ENCODE results near the gene FUT7. TPM values are rescaled to one million over a fixed set of nuclear protein-coding genes. Genes with fewer than 3 reads are reported as not detected.

The FUT7 gene
- total and polyA plus RNA-seq, 4 experiments from 2014 or later = 3.4 to 43.8 (median 13.6) TPM

DNA sequence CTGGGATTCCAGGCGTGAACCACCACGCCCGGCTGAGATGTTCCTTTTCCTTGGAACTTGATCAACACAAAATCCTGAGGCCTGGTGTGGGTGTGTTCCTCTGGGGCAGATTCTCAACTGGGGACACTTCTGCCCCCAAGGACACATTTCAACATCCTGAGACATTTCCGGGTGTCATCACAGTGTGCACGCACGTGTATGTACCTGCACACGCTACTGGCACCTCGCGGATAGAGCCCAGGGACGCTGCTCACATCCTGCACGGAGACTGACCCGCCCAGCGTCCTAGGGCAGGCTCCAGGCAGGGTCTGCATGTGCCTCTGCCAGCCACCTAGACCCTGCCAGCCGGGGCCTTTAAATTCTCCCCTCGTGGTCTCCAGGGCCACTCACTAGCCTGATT lies 30.5 kb upstream of the FUT7 start:
- H3K4me3 ChIP-seq (ENCODE audit: low read length in 2 of 2) = no peak overlapping the region
- H3K27me3 Mint-ChIP-seq = no peaks in the 10 kb centered on the region
- intact Hi-C loops (cut with micrococcal nuclease) = no loop called here
- no peaks in the 10 kb centered on the region for H3K27me3 ChIP-seq (ENCODE audit: insufficient read depth, low read length)
- H3K36me3 Mint-ChIP-seq = no peaks in the 10 kb centered on the region
- no peaks in the 10 kb centered on the region for H3K9me3 Mint-ChIP-seq
- H3K27ac Mint-ChIP-seq = no peak overlapping the region
- POLR2A ChIA-PET (ENCODE audit: partially characterized antibody) = no interaction called here
- CTCF ChIA-PET (ENCODE audit: partially characterized antibody) = interaction anchor here (1.7 kb wide), 1 partner anchor 33 kb away, joined by 12 read pairs; no protein-coding TSS in a partner anchor
- H3K4me1 Mint-ChIP-seq = peaks cover 0 to 3% (median 3%) of the 10 kb centered on the region in 4 donors
- no peak overlapping the region for H3K27ac ChIP-seq (ENCODE audit: low read depth, low read length)
- no peaks in the 10 kb centered on the region for H3K4me1 ChIP-seq (ENCODE audit: insufficient read depth, low read length)
- no peaks in the 10 kb centered on the region for H3K36me3 ChIP-seq (ENCODE audit: insufficient read depth, low read length)
- no peak for DNase-seq
- no peak overlapping the region for H3K4me3 Mint-ChIP-seq
- no peaks in the 10 kb centered on the region for H3K9me3 ChIP-seq (ENCODE audit: control insufficient read depth in 1 of 2, low read length in 2 of 2)

DNA sequence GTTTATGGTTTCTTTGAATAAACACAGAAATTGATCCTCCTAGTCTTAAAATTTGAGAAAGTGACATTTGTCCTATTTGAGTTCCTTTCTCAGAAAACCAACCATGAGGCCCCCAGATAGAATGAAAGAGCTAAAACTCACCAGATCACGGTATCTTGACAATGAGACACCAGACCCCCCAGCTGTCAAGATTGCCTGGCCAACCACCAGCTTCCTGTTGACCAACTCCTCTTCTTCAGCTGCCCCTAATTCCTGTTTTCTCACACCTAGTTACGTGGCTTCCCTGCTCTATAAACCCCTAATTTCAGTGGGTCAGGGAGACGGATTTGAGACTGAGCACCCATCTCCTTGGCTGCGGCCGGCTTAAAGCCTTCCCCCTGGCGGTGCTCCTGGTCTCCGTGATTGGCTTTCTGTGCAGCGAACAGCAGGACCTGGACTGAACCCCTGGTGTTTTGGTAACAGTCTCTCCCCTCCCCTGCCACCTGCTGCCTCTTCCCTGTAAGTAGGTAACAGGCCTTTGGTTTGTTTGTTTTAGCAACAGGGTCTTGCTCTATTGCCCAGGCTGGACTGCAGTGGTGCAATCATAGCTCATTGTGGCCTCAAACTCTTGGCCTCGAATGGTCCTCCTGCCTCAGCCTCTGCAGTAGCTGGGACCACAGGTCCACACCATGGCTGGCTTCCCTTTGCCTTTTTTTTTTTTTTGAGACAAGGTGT lies 26.8 kb upstream of the FUT7 start:
- Histone ChIP-seq H3K4me3 (ENCODE audit: low read length in 2 of 2) (no peak overlapping the region), H3K4me1 (ENCODE audit: insufficient read depth, low read length) (peaks cover 1% of the 10 kb centered on the region), H3K9me3 (ENCODE audit: control insufficient read depth in 1 of 2, low read length in 2 of 2) (no peaks in the 10 kb centered on the region), H3K36me3 (ENCODE audit: insufficient read depth, low read length) (no peaks in the 10 kb centered on the region), H3K27ac (ENCODE audit: low read depth, low read length) (no peak overlapping the region), H3K27me3 (ENCODE audit: insufficient read depth, low read length) (no peaks in the 10 kb centered on the region)
- intact Hi-C loops (cut with micrococcal nuclease) = no loop called here
- ChIA-PET CTCF (ENCODE audit: partially characterized antibody) (interaction anchor here (0.9 to 3.0 kb wide), 4 partner anchors 8 to 29 kb away, joined by 3 to 12 read pairs (median 10); no protein-coding TSS in a partner anchor), POLR2A (ENCODE audit: partially characterized antibody) (no interaction called here)
- no peaks in the 10 kb centered on the region for H3K4me1 Mint-ChIP-seq
- no peak overlapping the region for H3K4me3 Mint-ChIP-seq
- no peaks in the 10 kb centered on the region for H3K36me3 Mint-ChIP-seq
- H3K27ac Mint-ChIP-seq = no peak overlapping the region
- no peaks in the 10 kb centered on the region for H3K27me3 Mint-ChIP-seq
- no peaks in the 10 kb centered on the region for H3K9me3 Mint-ChIP-seq
- no peak for DNase-seq

DNA sequence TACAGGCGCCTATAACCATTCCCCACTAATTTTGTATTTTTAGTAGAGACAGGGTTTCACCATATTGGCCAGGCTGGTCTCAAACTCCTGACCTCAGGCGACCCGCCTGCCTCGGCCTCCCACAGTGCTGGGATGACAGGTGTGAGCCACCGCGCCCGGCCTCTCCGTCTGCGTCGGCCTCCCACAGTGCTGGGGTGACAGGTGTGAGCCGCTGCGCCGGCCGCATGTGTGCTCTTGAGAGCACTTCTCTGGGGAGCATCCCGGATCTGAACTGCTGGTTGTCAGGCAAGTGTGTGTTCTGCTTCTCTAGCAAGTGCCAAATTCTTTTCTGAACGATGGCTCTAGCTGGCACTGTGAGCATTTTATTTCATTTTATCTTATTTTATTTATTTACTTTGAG lies 25.7 kb upstream of the FUT7 start:
- no peak overlapping the region for H3K4me3 ChIP-seq (ENCODE audit: low read length in 2 of 2)
- intact Hi-C loops (cut with micrococcal nuclease) = no loop called here
- H3K27ac Mint-ChIP-seq = no peak overlapping the region
- ChIA-PET CTCF (ENCODE audit: partially characterized antibody) (interaction anchor here (0.5 to 3.0 kb wide), 3 partner anchors 10 to 134 kb away, joined by 3 to 12 read pairs (median 11); no protein-coding TSS in a partner anchor), POLR2A (ENCODE audit: partially characterized antibody) (no interaction called here)
- H3K36me3 ChIP-seq (ENCODE audit: insufficient read depth, low read length) = no peaks in the 10 kb centered on the region
- peaks cover 6% of the 10 kb centered on the region for H3K27me3 ChIP-seq (ENCODE audit: insufficient read depth, low read length)
- no peak overlapping the region for H3K27ac ChIP-seq (ENCODE audit: low read depth, low read length)
- no peaks in the 10 kb centered on the region for H3K9me3 Mint-ChIP-seq
- H3K9me3 ChIP-seq (ENCODE audit: control insufficient read depth in 1 of 2, low read length in 2 of 2) = no peaks in the 10 kb centered on the region
- H3K36me3 Mint-ChIP-seq = no peaks in the 10 kb centered on the region
- DNase-seq = no peak
- H3K27me3 Mint-ChIP-seq = peaks cover 0 to 2% of the 10 kb centered on the region in 2 donors
- H3K4me1 Mint-ChIP-seq = no peaks in the 10 kb centered on the region
- H3K4me3 Mint-ChIP-seq = peak overlapping the region in 1 of 8 donors; percentile 39
- H3K4me1 ChIP-seq (ENCODE audit: insufficient read depth, low read length) = peaks cover 11% of the 10 kb centered on the region

DNA sequence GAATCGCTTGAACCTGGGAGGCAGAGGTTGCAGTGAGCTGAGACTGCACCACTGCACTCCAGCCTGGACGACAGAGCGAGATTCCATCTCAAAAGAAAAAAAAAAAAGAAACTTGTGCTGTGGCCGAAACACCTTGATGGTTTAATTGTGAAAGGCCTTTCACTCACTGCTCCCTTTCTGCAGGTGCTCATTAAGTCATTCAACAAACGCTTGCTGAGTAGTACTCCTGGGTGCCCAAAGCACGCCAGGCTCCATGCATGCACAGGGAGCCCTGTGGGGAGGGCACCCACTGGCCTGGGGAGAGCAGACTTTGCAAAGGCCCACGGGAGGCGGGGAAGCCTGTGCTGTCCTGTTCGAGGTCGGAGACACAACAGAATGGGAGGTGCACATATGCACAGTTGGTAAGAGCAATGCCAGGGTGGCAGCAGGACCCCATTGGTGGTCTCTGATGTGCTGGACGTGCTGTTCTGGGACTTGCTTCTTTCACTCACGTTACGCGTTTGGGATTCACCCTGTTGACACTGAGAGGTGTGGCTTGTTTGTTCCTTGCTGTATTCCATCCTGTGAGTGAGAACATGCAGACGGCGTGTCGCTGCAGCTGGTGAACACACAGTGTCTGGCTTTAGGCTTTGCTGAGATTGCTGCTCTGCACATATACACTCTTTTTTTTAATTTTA lies 25.0 kb upstream of the FUT7 start:
- Mint-ChIP-seq H3K36me3 (no peaks in the 10 kb centered on the region), H3K27me3 (peaks cover 1 to 2% of the 10 kb centered on the region in 2 donors), H3K9me3 (no peaks in the 10 kb centered on the region), H3K4me3 (no peak overlapping the region), H3K4me1 (no peaks in the 10 kb centered on the region), H3K27ac (no peak overlapping the region)
- CTCF ChIA-PET (ENCODE audit: partially characterized antibody) = interaction anchor here (1.3 to 2.2 kb wide), 3 partner anchors 10 to 28 kb away, joined by 5 to 11 read pairs (median 6); partner anchors contain the start of gene NPDC1
- no peak for DNase-seq
- intact Hi-C loops (cut with micrococcal nuclease) = no loop called here
- Histone ChIP-seq H3K27ac (ENCODE audit: low read depth, low read length) (no peak overlapping the region), H3K9me3 (ENCODE audit: control insufficient read depth in 1 of 2, low read length in 2 of 2) (no peaks in the 10 kb centered on the region), H3K36me3 (ENCODE audit: insufficient read depth, low read length) (no peaks in the 10 kb centered on the region), H3K4me3 (ENCODE audit: low read length in 2 of 2) (no peak overlapping the region), H3K4me1 (ENCODE audit: insufficient read depth, low read length) (peaks cover 11% of the 10 kb centered on the region), H3K27me3 (ENCODE audit: insufficient read depth, low read length) (peaks cover 13% of the 10 kb centered on the region)
- POLR2A ChIA-PET (ENCODE audit: partially characterized antibody) = no interaction called here

DNA sequence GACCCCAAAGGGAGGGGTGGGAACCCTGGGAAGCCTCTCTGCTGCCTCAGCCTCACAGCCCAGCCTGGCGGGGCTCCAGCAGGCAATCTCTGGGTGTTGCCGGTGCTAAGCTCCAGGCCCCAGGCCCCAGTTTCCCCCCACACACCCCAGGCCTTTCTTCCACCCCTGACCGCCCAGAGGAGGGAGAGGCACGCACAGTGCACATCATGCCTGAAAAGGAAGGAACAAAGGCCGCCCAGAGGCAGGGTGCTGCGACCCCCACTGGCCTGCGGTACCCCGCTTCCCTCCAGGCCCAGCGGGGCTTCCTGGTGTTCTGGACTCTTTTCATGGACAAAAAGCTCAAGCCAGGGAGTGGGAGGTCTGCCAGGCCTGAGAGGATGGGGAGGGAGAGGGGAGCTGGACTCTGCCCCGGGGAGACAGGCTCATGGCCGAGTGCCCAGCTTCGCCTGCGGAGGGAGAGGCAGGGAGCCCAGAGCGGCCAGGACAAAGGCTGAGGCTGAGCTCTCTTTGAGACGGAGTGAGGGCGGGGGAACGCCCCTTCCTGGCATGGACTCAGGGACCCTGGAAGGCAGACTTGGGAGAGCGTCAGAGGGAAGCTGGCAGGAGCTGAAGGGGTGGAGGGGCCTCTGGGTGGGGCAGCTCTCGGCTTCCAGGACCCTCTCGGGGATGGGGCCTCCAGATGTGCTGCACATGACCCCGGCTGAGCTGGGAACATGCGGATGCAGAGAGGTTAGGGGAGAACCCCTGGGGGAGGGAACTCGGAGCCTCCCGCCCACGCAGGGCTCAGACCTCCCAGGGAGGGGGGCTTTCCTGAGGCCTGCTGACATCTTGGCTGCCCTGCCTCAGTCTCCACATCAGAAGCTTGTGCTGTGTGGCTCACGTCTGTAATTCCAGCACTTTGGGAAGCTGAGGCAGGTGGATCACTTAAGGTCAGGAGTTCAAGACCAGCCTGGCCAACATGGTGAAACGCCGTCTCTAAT lies 23.8 kb upstream of the FUT7 start:
- Mint-ChIP-seq H3K27ac (no peak overlapping the region), H3K27me3 (peaks cover 1 to 2% of the 10 kb centered on the region in 2 donors), H3K4me3 (no peak overlapping the region), H3K9me3 (no peaks in the 10 kb centered on the region), H3K36me3 (no peaks in the 10 kb centered on the region), H3K4me1 (no peaks in the 10 kb centered on the region)
- POLR2A ChIA-PET (ENCODE audit: partially characterized antibody) = interaction anchor here (1.0 kb wide), 1 partner anchor 12 kb away, joined by 3 read pairs; no protein-coding TSS in a partner anchor
- peaks cover 11% of the 10 kb centered on the region for H3K4me1 ChIP-seq (ENCODE audit: insufficient read depth, low read length)
- no peaks in the 10 kb centered on the region for H3K9me3 ChIP-seq (ENCODE audit: control insufficient read depth in 1 of 2, low read length in 2 of 2)
- intact Hi-C loops (cut with micrococcal nuclease) = no loop called here
- peak in 1 of 5 donors; percentile 28 for DNase-seq
- no peaks in the 10 kb centered on the region for H3K36me3 ChIP-seq (ENCODE audit: insufficient read depth, low read length)
- no peak overlapping the region for H3K4me3 ChIP-seq (ENCODE audit: low read length in 2 of 2)
- H3K27ac ChIP-seq (ENCODE audit: low read depth, low read length) = no peak overlapping the region
- H3K27me3 ChIP-seq (ENCODE audit: insufficient read depth, low read length) = peaks cover 20% of the 10 kb centered on the region
- CTCF ChIA-PET (ENCODE audit: partially characterized antibody) = interaction anchor here (1.1 to 2.5 kb wide), 5 partner anchors 9 to 263 kb away, joined by 3 to 12 read pairs (median 6); partner anchors contain the start of gene NPDC1

DNA sequence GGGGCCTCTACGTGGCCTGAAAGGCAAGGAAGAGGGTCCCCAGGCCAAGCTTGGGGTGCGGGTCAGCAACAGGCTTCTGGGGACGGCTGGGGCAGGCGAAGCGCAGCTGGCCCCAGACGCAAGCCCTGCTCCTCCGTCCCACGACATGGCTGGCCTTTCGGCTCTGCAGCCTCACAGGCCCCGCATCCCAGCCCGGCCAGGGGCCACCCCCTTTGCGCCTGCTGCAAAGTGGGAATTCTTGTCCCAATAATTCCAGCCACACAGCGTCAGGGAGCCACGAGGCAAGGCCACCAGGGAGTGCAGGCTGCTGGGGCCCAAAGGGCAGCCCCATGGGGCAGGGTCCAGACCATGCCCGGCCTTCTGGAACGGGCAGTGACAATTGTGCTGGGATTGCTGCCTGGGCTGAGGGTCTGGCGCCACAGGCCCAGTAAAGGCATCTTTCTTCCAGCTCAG lies 23.1 kb upstream of the FUT7 start:
- Mint-ChIP-seq H3K36me3 (no peaks in the 10 kb centered on the region), H3K27ac (no peak overlapping the region), H3K4me1 (peaks cover 0 to under 1% (median 0%) of the 10 kb centered on the region in 4 donors), H3K27me3 (peaks cover 4% of the 10 kb centered on the region in 2 donors), H3K4me3 (no peak overlapping the region), H3K9me3 (peaks cover 0 to 4% (median 0%) of the 10 kb centered on the region in 8 donors)
- H3K9me3 ChIP-seq (ENCODE audit: control insufficient read depth in 1 of 2, low read length in 2 of 2) = no peaks in the 10 kb centered on the region
- no peak overlapping the region for H3K27ac ChIP-seq (ENCODE audit: low read depth, low read length)
- no peak for DNase-seq
- H3K27me3 ChIP-seq (ENCODE audit: insufficient read depth, low read length) = peaks cover 25% of the 10 kb centered on the region
- ChIA-PET POLR2A (ENCODE audit: partially characterized antibody) (interaction anchor here (1.0 kb wide), 1 partner anchor 12 kb away, joined by 3 read pairs; no protein-coding TSS in a partner anchor), CTCF (ENCODE audit: partially characterized antibody) (interaction anchor here (1.6 to 2.5 kb wide), 2 partner anchors 9 to 13 kb away, joined by 6 to 12 read pairs; no protein-coding TSS in a partner anchor)
- no peaks in the 10 kb centered on the region for H3K36me3 ChIP-seq (ENCODE audit: insufficient read depth, low read length)
- intact Hi-C loops (cut with micrococcal nuclease) = no loop called here
- no peak overlapping the region for H3K4me3 ChIP-seq (ENCODE audit: low read length in 2 of 2)
- H3K4me1 ChIP-seq (ENCODE audit: insufficient read depth, low read length) = peaks cover 11% of the 10 kb centered on the region

All from CD4-positive, alpha-beta memory T cell (primary cell).